ENCODE measurements around the gene ZDHHC11B.
A peak's percentile ranks its signal among the peaks of the same experiment; 100 is the strongest.
"Not testable (repeated sequence)": the region's sequence is repeated elsewhere in the genome, so short reads cannot be mapped to it uniquely, and the experiment has no call there.

ZDHHC11B gene

GRCh38 chr5:683551-684481 lies 100.7 kb downstream of the ZDHHC11B start:
- peak; percentile 47 for DNase-seq

GRCh38 chr5:682651-683358 lies 101.7 kb downstream of the ZDHHC11B start:
- peak; percentile 48 for DNase-seq

DNA sequence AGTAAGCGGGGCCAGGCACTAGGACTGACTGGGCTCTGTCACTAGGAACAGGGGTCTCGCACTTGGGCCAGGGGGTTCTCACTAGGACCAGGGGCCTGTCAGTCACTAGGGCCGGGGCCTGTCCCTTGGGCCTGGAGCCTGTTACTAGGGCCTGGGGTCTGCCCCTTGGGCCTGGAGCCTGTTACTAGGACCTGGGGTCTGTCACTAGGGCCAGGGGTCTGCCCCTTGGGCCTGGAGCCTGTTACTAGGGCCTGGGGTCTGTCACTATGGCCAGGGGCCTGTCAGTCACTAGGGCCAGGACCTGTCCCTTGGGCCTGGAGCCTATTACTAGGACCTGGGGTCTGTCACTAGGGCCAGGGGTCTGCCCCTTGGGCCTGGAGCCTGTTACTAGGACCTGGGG lies 102.3 kb downstream of the ZDHHC11B start:
- DNase-seq = peak; percentile 32

GRCh38 chr5:681317-682191 lies 103.0 kb downstream of the ZDHHC11B start:
- DNase-seq = peak; percentile 47

DNA sequence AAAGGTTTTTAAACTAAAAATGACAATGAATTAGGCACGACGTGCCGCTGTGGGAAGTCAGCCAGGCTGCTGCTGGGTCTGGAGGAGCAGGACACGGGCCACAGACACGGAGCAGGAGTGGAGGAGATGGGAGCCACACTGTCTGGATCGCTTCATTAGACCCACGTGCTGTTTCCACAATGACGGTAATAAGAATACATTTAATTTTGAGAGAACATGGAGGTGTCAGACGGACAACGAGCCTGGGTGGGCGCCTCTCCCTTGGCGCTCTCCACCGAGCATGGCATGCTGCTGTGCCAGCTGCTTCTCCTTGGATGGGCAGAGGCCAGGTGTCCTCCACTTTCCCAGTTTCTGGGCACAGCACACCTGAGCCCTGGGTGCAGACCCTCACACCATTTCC lies 103.7 kb downstream of the ZDHHC11B start:
- DNase-seq = peak; percentile 28

DNA sequence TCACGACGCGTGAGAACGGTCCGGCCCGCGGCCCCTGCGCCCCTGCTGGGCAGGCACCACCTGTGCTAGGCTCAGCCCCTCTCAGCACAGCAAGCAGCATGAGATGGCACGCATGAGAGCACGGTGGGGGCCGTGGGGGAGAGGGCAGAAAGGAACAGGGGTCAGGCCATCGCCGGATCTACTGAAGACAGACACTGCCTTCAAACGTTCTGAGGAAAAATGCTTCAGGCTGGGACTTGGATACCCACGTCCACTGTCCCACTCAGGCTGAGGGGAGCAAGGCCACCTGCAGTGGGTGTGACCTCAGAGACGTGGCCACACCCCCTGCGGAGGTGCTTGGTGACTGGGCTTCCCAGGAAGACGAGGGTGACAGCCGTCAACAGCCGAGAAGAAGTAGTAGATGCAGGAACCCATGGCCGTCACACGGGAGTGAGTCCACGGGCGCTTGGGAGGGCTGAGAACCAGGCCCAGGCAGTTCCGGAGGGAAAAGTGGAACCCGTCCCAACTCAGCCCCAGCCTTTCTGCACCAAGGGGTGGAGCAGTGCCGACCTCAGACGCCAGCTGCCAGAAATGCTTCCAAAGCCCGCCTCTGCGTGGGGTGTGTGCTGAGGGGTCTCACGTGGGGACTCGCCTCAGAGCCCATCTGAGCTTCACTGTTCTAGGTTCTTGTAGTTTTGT lies 104.3 kb downstream of the ZDHHC11B start:
- DNase-seq = not testable (repeated sequence)

- peak; percentile 40 for DNase-seq
Observed at GRCh38 chr5:679166-679895, 105.2 kb downstream of the ZDHHC11B start.

- peak; percentile 42 for DNase-seq
Observed at GRCh38 chr5:678521-678920, 106.0 kb downstream of the ZDHHC11B start.

GRCh38 chr5:677131-678101 lies 107.1 kb downstream of the ZDHHC11B start:
- peak; percentile 46 for DNase-seq

DNA sequence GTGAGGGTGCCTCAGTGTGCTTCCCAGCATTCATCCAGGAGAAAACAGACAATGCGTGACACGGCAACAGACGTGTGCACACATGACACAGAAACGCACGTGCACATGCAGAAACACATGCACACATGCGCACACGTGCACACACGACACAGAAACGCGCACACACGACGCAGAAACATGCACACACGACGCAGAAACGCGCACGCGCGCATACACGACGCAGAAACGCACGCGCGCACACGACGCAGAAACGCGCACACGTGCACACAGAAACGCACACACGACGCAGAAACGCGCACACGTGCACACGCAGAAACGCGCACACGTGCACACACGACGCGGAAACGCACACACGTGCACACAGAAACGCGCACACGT lies 107.8 kb downstream of the ZDHHC11B start:
- DNase-seq = no peak

DNA sequence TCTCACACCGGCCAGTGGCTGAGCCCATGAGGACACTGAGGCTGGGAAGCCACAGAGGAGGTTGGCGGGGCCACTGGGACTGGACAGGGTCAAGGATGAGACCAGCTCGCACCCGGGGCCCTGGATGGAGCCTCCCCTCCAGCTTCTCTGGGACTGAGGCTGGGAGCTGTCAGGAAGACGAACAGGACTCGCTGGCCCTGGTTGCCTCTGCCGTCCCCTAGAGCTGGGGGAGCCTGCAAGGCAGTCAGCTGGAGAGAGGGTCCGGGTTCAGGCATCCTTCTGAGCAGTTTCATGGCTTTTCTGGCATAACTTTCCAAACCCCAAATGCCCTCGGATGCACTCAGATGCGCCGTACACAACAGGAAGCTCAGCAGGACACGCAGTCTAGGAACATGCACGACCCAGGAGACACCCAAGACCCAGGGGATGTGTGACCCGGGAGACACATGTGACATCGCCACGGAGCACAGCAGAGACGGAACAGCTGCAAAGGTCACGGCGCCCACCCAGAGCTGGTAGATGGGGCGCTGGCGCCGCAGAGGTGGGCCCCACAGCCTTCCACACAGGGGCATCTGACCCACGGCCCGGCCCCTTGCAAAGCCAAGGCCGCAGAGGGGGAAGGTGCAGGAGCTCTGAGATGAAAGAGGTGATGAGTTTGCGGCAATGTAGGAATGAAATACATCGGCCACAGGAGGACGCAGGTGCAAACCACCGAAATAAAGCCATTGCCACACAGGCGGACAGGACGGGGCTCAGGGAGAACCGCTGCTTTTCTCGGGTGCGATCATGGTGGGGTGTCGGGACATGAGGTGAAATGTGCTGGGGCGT lies 108.4 kb downstream of the ZDHHC11B start:
- peak; percentile 51 for DNase-seq

DNA sequence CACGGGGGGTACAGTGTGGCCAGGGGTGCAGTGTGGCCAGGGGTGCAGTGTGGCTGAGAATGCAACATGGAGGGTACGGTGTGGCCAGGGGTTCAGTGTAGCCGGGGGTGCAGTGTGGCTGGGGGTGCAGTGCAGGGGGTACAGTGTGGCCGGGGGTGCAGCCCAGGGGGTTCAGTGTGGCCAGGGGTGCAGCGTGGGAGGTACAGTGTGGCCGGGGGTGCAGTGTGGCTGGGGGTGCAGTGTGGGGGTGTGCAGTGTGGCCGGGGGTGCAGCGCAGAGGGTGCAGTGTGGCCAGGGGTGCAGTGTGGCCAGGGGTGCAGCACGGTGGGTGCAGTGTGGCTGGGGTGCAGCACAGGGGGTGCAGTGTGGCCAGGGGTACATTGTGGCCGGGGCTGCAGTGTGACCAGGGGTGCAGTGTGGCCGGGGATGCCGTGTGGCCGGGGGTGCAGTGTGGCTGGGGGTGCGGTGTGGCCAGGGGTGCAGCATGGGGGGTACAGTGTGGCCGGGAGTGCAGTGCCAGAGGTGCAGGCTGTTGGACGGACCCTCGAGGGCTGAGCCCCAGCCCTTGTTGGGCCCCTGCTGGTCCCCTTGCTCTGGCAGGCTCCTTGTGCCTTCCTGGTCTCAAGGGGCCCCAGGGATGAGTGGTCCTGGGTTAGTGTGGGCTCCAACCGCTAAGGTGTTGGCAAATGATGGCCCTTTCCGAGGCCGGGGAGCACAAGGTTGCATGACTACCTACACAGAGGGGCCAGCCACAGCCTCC lies 109.2 kb downstream of the ZDHHC11B start:
- no peak for DNase-seq

DNA sequence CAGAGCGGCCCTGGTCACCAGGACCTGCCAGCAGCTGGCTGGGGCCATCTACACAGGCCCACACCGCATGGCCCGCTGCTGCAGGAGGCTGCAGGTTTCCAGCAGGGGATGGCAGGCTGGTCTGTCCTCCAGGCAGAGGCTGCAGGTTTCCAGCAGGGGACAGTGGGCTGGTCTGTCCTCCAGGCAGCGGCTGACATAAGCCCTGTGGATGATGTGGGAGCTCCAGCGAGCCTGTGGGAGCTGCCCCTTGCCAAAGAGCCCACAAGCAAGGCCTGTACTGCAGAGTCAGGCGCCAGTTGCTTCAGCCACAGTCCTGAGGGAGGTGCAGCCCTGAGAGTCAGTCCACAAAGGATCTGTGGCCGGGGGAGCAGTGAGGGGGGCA lies 109.9 kb downstream of the ZDHHC11B start:
- DNase-seq = no peak

DNA sequence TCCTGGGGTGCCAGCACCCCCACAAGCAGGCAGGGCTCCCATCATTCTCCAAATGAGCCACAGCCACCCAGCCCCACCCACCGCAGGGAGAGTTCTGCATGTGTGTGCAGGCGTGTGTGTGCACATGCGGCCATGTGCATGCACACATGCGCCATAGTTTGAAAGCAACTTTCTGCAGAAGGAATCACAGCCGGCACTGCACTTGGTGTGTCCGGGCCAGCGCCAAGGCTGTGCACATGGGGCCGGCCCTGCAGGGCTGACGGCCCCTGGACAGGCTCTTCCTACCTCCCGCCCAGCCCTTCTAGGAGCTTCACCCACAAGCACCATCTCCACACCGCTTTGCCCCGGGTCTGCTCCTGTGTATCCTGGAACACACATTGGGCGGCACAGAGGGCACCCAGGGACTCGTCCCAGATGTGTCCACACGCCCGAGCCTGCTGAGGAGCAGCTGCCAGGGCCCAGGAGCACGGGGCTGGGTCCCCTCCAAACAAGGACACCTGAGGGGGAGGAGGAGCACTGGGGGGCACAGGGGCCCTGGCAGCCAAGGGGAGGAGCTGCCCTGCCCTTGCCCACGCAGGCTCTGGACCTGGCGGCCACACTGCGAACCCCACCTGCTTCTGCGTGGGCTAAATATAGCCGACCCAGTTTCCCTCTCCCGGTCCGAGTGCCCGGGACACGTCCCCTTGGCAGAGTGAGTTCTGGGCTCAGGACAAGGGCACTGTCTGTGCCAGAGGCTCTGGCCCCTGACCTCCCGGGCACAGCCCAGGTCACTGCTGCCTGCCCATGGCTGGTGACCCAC lies 110.5 kb downstream of the ZDHHC11B start:
- no peak for DNase-seq

DNA sequence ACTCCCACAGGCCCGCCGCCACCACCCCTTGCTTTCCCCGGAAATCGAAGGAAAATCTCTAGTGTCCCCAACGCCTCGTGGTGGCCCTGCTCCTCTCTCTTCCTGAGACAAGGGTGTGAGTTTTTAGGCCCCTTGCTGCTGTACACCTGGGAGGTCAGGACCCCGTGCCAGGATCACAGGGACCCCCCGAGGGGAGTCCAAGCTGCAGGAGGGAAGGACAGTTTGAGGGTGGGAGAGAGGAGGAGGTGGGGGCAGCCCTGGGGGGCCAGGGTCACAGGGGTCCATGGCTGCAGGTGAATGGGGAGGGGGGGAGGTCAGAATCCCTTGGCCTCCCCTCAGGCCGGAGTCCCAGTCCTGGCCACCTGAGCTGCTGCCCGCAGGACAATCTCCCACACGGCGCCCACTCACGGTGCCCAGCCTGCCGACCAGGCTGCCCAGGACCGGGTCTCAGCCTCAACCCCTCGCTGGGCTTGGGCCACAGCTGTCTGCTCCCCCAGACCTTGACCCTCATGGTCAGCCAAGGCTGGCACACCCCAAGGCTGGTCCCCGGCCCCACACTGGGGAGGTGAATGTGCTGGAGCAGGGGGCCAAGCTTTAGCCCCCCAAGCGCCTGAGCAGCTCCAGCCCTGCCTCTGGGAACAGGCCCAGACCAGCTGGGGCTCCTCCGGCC lies 111.2 kb downstream of the ZDHHC11B start:
- DNase-seq = no peak

GRCh38 chr5:672329-673160 lies 112.0 kb downstream of the ZDHHC11B start:
- DNase-seq = no peak
